Cerebellar nuclear complex (tissue), 1 donor: ENCODE data around the gene EPB41L2.
"Not testable (repeated sequence)": the region's sequence is repeated elsewhere in the genome, so short reads cannot be mapped to it uniquely, and the experiment has no call there.

Experiments used
- DNase-seq, 2 experiments: peaks; one replicate each; lab custom pipeline; 2025; lab: John Stamatoyannopoulos, UW

The EPB41L2 gene

GRCh38 chr6:130838250-130838860, 224.7 kb downstream of the EPB41L2 start:
- DNase-seq, result no peak

- DNase-seq, result no peak
These were observed 226.0 kb downstream of the EPB41L2 start for GRCh38 chr6:130837067-130837466.

- DNase-seq, result no peak
These were observed 226.9 kb downstream of the EPB41L2 start for GRCh38 chr6:130836055-130836640.

- DNase-seq, result no peak
These were observed 228.4 kb downstream of the EPB41L2 start for GRCh38 chr6:130834482-130835251.

- no peak for DNase-seq
These were observed 229.5 kb downstream of the EPB41L2 start for GRCh38 chr6:130833569-130833968.

- DNase-seq, result no peak
These were observed 231.4 kb downstream of the EPB41L2 start for GRCh38 chr6:130831607-130832006.

GRCh38 chr6:130829333-130829910, 233.6 kb downstream of the EPB41L2 start:
- no peak for DNase-seq

- no peak for DNase-seq
These were observed 235.5 kb downstream of the EPB41L2 start, which contains the start of gene SMLR1 for GRCh38 chr6:130827247-130828149. SMLR1 (plus strand) TSS chr6:130827406; CDS start chr6:130827414, 8 bp downstream.

- no peak for DNase-seq
These were observed 236.4 kb downstream of the EPB41L2 start for GRCh38 chr6:130826442-130827246.

GRCh38 chr6:130825772-130826441, 237.1 kb downstream of the EPB41L2 start:
- DNase-seq, result no peak

GRCh38 chr6:130824978-130825694, 237.9 kb downstream of the EPB41L2 start:
- DNase-seq, result no peak

- DNase-seq, result no peak
These were observed 240.3 kb downstream of the EPB41L2 start for GRCh38 chr6:130822736-130823135.

GRCh38 chr6:130815200-130816071, 247.6 kb downstream of the EPB41L2 start:
- DNase-seq, result no peak

GRCh38 chr6:130814506-130814905, 248.5 kb downstream of the EPB41L2 start:
- no peak for DNase-seq

- DNase-seq, result no peak
These were observed 251.1 kb downstream of the EPB41L2 start for GRCh38 chr6:130811932-130812331.

- no peak for DNase-seq
These were observed 252.6 kb downstream of the EPB41L2 start for GRCh38 chr6:130810307-130811030.

GRCh38 chr6:130801368-130801767, 261.7 kb downstream of the EPB41L2 start:
- DNase-seq, result not testable (repeated sequence)

GRCh38 chr6:130797061-130797460, 266.0 kb downstream of the EPB41L2 start:
- DNase-seq, result no peak
